Spleen (tissue), 11 donors: Measurements from ENCODE around the gene SV2B. TPM values are rescaled to one million over a fixed set of nuclear protein-coding genes. Genes with fewer than 3 reads are reported as not detected.
"Not testable (repeated sequence)": the region's sequence is repeated elsewhere in the genome, so short reads cannot be mapped to it uniquely, and the experiment has no call there.

ENCODE experiments used
- DNase-seq: peaks from one replicate; pipeline ENCODE4 v3.0.0-alpha.2; 2020
- H3K27ac ChIP-seq, 8 donors: fragments of 200-600 bp; sonication (generic) in 7 of 8; 1 replicate in 4 of 8; 2 replicates in 4 of 8; pipeline versions ENCODE4 v1.5.0 to v1.8.0; 2016 to 2021; ENCODE audit warnings: inconsistent platforms in 4 of 8, mild to moderate bottlenecking in 4 of 8, moderate library complexity in 1 of 8
- H3K27me3 ChIP-seq, 7 donors: fragments of 200-600 bp; sonication (generic) in 6 of 7; replicated peaks in 1 of 7; 1 replicate in 4 of 7; 2 replicates in 3 of 7; pipeline versions ENCODE4 v1.5.0 to v1.8.0; 2016 to 2021; ENCODE audit warnings: inconsistent platforms in 3 of 7, mild to moderate bottlenecking in 1 of 7
- H3K36me3 ChIP-seq, 6 donors: fragments of 200-600 bp; sonication (generic) in 5 of 6; 1 replicate in 4 of 6; 2 replicates in 2 of 6; pipeline versions ENCODE4 v1.5.0 to v1.8.0; 2016 to 2021; ENCODE audit warnings: inconsistent platforms in 2 of 6
- H3K4me1 ChIP-seq, 6 donors: fragments of 200-600 bp; sonication (generic) in 5 of 6; 1 replicate in 3 of 6; 2 replicates in 3 of 6; pipeline versions ENCODE4 v1.5.0 to v1.8.0; 2016 to 2021; ENCODE audit warnings: inconsistent platforms in 3 of 6
- H3K4me3 ChIP-seq, 8 donors: fragments of 200-600 bp; sonication (generic) in 7 of 8; 1 replicate in 4 of 8; 2 replicates in 4 of 8; pipeline versions ENCODE4 v1.5.0 to v1.8.0; 2016 to 2021; ENCODE audit warnings: inconsistent platforms in 4 of 8, mild to moderate bottlenecking in 4 of 8, moderate library complexity in 2 of 8
- H3K9me3 ChIP-seq, 8 donors: fragments of 200-600 bp; sonication (generic) in 7 of 8; 1 replicate in 4 of 8; 2 replicates in 4 of 8; pipeline versions ENCODE4 v1.5.0 to v1.8.0; 2016 to 2021; ENCODE audit warnings: inconsistent platforms in 4 of 8
- POLR2A ChIP-seq, 3 donors: fragments of 450-650 bp; IDR thresholded peaks; one replicate each; pipeline ENCODE4 v1.5.1; 2017; ENCODE audit warnings: antibody characterized with exemption in 3 of 3, mild to moderate bottlenecking in 1 of 3
- POLR2AphosphoS5 ChIP-seq, 3 donors: sonication (generic); formaldehyde crosslinking; IDR thresholded peaks; one replicate each; pipeline ENCODE4 v1.5.1; 2017; ENCODE audit warnings: antibody characterized with exemption in 3 of 3
- WGBS, 5 donors: extraction: QIAGEN DNeasy Blood & Tissue Kit in 3 of 5; methylation state at CpG; one replicate each; pipeline versions ENCODE4 v1.1.5 to v1.1.7; 2013 to 2018; 5-methylcytosine and 5-hydroxymethylcytosine counted together
- intact Hi-C: fragments of 100-400 bp; cut with DNase I; formaldehyde crosslinking; loops from one replicate; pipeline ENCODE4 v1.15.0; 2023; ENCODE audit warnings: low total_unique reads
- polyA plus RNA-seq, 3 donors: library from polyadenylated mRNA; stranded (reverse); fragments of 200-250 nt; gene quantifications; one replicate each; pipeline ENCODE4 v1.2.1, GENCODE V29; 2013
- total RNA-seq, 7 donors: library from RNA; depleted of rRNA in 3 of 7; stranded (reverse); fragments of >200 nt in 3 of 7; fragmentation: NEBNext Ultra II Directional in 4 of 7; extraction: Animal tissue kit (Norgen Biotek cat#: 25700) in 4 of 7; gene quantifications; one replicate each; pipeline versions ENCODE4 v1.1.0 to v1.2.1, GENCODE V29; 2016 to 2021
- TF ChIP-seq, protein P1 (sequence below), 11 experiments: fragments of 200-600 bp in 7 of 11; fragments of 450-650 bp in 4 of 11; sonication (generic) in 4 of 11; IDR thresholded peaks in 8 of 11; conservative IDR thresholded peaks in 3 of 11; 1 replicate in 7 of 11; 2 replicates in 4 of 11; pipeline versions ENCODE4 v1.4.0 to v1.8.0; 2016 to 2021; ENCODE audit warnings: antibody characterized with exemption in 11 of 11, inconsistent platforms in 4 of 11, mild to moderate bottlenecking in 1 of 11
- donor health status: healthy with polysubstance abuse.
- donor health status: DM: no; HTN: no; CAD: no; lungs with moderate emphysema.
- donor health status: DM: no; HTN: no; CAD: no.
- donor health status: Bipolar disorder and iron deficiency.
- donor health status: healthy.
- donor health status: DM: no; HTN: no; CAD: no.
- donor health status: DM: yes; HTN: yes; CAD: no.

The SV2B gene
- total and polyA plus RNA-seq, 10 donors = 0.07 to 1.2 (median 0.48) TPM

DNA sequence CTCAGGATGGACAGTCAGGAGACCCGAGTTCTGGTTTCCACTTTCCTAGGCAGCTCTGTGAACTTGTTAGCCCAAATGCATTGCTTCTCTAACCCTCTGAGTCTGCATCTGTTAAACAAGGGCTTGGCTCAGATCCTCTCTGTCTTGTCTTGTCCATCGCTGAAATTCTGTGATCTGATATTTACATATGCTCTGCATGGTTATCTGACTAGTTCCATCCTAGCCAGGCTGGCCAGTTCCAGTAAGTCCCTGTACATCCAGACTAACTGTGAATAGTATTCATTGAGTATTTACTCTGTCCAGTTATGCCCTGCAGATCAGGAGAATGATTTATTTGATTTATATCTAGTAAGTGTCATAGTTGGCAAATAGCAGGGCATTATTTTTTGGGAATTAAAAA, 27.0 kb upstream of the SV2B start:
- intact Hi-C loops = no loop called here
- no peaks in the 10 kb centered on the region for H3K4me1 ChIP-seq

DNA sequence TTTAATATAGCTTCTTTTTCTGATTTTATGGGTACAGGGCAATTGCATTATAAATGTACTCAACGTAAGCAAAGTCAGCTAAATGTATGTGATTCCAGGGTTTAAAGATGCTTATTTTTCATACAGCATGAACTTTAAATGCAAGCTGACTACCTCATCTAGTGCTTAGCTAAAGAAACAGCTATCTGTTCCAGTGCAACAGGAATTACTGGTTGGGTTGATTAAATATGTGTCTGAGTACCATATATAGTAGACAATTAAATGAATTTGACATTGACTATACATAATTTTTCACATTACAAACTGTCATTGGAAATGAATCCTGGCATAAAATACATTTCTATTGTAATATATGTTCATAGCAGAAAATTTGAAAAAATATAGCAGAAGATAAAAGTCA, 26.3 kb upstream of the SV2B start:
- TF ChIP-seq, protein P1, sequence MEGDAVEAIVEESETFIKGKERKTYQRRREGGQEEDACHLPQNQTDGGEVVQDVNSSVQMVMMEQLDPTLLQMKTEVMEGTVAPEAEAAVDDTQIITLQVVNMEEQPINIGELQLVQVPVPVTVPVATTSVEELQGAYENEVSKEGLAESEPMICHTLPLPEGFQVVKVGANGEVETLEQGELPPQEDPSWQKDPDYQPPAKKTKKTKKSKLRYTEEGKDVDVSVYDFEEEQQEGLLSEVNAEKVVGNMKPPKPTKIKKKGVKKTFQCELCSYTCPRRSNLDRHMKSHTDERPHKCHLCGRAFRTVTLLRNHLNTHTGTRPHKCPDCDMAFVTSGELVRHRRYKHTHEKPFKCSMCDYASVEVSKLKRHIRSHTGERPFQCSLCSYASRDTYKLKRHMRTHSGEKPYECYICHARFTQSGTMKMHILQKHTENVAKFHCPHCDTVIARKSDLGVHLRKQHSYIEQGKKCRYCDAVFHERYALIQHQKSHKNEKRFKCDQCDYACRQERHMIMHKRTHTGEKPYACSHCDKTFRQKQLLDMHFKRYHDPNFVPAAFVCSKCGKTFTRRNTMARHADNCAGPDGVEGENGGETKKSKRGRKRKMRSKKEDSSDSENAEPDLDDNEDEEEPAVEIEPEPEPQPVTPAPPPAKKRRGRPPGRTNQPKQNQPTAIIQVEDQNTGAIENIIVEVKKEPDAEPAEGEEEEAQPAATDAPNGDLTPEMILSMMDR (IDR thresholded peaks at IDR 0.05 in 8 of 11, conservative IDR thresholded peaks at IDR 0.05 in 3 of 11) = no peak
- no peak for TF ChIP-seq POLR2AphosphoS5 (IDR thresholded peaks at IDR 0.05)
- TF ChIP-seq POLR2A (IDR thresholded peaks at IDR 0.05) = no peak
- peaks cover 0 to 29% (median 8%) of the 10 kb centered on the region in 7 donors for H3K27me3 ChIP-seq
- no peak overlapping the region for H3K4me3 ChIP-seq
- H3K4me1 ChIP-seq = no peaks in the 10 kb centered on the region
- DNase-seq = no peak
- H3K36me3 ChIP-seq = no peaks in the 10 kb centered on the region
- H3K27ac ChIP-seq = no peak overlapping the region
- WGBS, 5 donors = 85 to 94% (median 93%) methylated on average over 1 of the region's 1 CpG
- intact Hi-C loops = no loop called here
- peaks cover 0 to 10% (median 6%) of the 10 kb centered on the region in 8 donors for H3K9me3 ChIP-seq

More for the DNA sequence above, 27.0 kb upstream of the SV2B start:
- 76 to 88% (median 83%) methylated on average over 2 of the region's 2 CpGs for WGBS, 5 donors
- no peak overlapping the region for H3K4me3 ChIP-seq
- H3K36me3 ChIP-seq = no peaks in the 10 kb centered on the region
- H3K27me3 ChIP-seq = peaks cover 0 to 30% (median 8%) of the 10 kb centered on the region in 7 donors
- no peak for DNase-seq
- TF ChIP-seq, protein P1 (IDR thresholded peaks at IDR 0.05 in 8 of 11, conservative IDR thresholded peaks at IDR 0.05 in 3 of 11) = no peak
- TF ChIP-seq POLR2AphosphoS5 (IDR thresholded peaks at IDR 0.05) = no peak
- no peak for TF ChIP-seq POLR2A (IDR thresholded peaks at IDR 0.05)
- peaks cover 0 to 3% (median under 1%) of the 10 kb centered on the region in 8 donors for H3K9me3 ChIP-seq
- H3K27ac ChIP-seq = no peak overlapping the region

DNA sequence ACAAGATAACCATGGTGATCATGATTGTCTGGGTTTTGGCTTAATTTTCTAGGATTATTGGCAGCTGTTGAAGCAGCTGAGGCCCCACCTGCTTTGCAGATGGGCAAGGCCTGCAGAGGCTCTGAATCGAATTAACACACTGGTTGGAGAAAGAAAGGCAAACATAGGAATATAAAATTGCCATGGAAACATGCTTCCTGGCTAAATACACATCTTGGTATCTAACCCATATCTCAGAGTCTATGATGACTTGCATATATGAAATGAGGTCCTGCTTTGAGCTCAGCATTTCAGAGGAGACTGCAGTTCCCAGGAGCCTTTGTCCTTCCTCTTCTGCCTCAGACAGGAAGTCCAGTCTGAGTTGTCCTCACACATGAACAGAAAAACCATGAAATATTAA, 24.3 kb upstream of the SV2B start:
- H3K4me1 ChIP-seq = no peaks in the 10 kb centered on the region
- intact Hi-C loops = no loop called here
- H3K36me3 ChIP-seq = no peaks in the 10 kb centered on the region
- peaks cover 0 to 11% (median 0%) of the 10 kb centered on the region in 7 donors for H3K27me3 ChIP-seq
- DNase-seq = no peak
- peaks cover 0 to 30% (median 22%) of the 10 kb centered on the region in 8 donors for H3K9me3 ChIP-seq
- no peak overlapping the region for H3K4me3 ChIP-seq
- TF ChIP-seq, protein P1 (IDR thresholded peaks at IDR 0.05 in 8 of 11, conservative IDR thresholded peaks at IDR 0.05 in 3 of 11) = no peak
- TF ChIP-seq POLR2AphosphoS5 (IDR thresholded peaks at IDR 0.05) (no peak), POLR2A (IDR thresholded peaks at IDR 0.05) (no peak)
- H3K27ac ChIP-seq = no peak overlapping the region
- 67 to 96% (median 79%) methylated on average over 1 of the region's 1 CpG for WGBS, 5 donors

DNA sequence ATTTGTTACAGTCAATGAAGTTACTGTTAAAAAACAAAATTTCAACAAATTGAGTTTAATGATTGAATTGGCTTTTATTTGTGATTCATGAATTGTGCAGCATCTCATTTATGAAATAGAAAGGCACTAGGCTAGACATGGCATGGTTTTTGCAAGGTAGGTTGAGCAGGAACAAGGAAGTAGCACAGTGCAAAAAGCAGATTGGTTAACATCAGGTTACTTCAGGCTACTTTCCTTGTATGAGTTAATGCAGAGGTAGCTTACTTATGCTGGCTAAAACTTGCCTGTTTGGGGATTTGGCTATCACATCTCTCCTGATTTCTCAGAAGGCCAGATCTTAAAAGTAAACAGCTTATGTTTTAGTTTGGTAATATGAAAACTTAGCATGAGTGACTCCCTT, 23.0 kb upstream of the SV2B start:
- no peak for TF ChIP-seq POLR2A (IDR thresholded peaks at IDR 0.05)
- TF ChIP-seq, protein P1 (IDR thresholded peaks at IDR 0.05 in 8 of 11, conservative IDR thresholded peaks at IDR 0.05 in 3 of 11) = no peak
- no peak for TF ChIP-seq POLR2AphosphoS5 (IDR thresholded peaks at IDR 0.05)
- no peaks in the 10 kb centered on the region for H3K4me1 ChIP-seq
- no peak overlapping the region for H3K4me3 ChIP-seq
- intact Hi-C loops = no loop called here
- DNase-seq = no peak
- peaks cover 0 to 8% (median 0%) of the 10 kb centered on the region in 7 donors for H3K27me3 ChIP-seq
- peaks cover 0 to 37% (median 23%) of the 10 kb centered on the region in 8 donors for H3K9me3 ChIP-seq
- no peaks in the 10 kb centered on the region for H3K36me3 ChIP-seq
- no peak overlapping the region for H3K27ac ChIP-seq

DNA sequence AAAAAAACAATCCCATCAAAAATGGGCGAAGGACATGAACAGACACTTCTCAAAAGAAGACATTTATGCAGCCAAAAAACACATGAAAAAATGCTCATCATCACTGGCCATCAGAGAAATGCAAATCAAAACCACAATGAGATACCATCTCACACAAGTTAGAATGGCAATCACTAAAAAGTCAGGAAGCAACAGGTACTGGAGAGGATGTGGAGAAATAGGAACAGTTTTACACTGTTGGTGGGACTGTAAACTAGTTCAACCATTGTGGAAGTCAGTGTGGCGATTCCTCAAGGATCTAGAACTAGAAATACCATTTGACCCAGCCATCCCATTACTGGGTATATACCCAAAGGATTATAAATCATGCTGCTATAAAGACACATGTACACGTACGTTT, 6.2 kb upstream of the SV2B start:
- H3K36me3 ChIP-seq, intact Hi-C loops, H3K4me3 ChIP-seq, DNase-seq, H3K27ac ChIP-seq, H3K4me1 ChIP-seq: not testable (repeated sequence)
- Histone ChIP-seq H3K9me3 (peaks cover 0 to 11% (median 0%) of the 10 kb centered on the region in 8 donors), H3K27me3 (peaks cover 0 to 49% (median 20%) of the 10 kb centered on the region in 7 donors)
- 77 to 93% (median 84%) methylated on average over 3 to 4 of the region's 4 CpGs for WGBS, 5 donors
